ENCODE measurements around the gene ZIC2.
"Not testable (repeated sequence)": the region's sequence is repeated elsewhere in the genome, so short reads cannot be mapped to it uniquely, and the experiment has no call there.

The ZIC2 gene

GRCh38 chr13:99944102-99944501 is 37.5 kb upstream of the ZIC2 start:
- Histone ChIP-seq H3K4ac (ENCODE audit: low read depth, low read length) (no peak overlapping the region), H4K8ac (ENCODE audit: low read depth, low read length) (no peak overlapping the region), H3K79me1 (ENCODE audit: low read length) (no peaks in the 10 kb centered on the region), H4K5ac (ENCODE audit: low read length) (no peak overlapping the region), H3K27ac (ENCODE audit: low read depth, low read length) (no peak overlapping the region), H3K18ac (ENCODE audit: low read length) (no peak overlapping the region), H3K27me3 (ENCODE audit: insufficient read depth, low read length, poor library complexity) (no peaks in the 10 kb centered on the region), H3K4me2 (ENCODE audit: low read length) (no peak overlapping the region), H3K4me3 (ENCODE audit: low read length) (no peak overlapping the region), H2BK15ac (replicated peaks; ENCODE audit: low read depth) (no peak overlapping the region), H2AK5ac (ENCODE audit: low read length) (no peak overlapping the region), H2BK120ac (ENCODE audit: low read depth, low read length) (no peak overlapping the region), H3K36me3 (ENCODE audit: control insufficient read depth, insufficient read depth, low read length) (no peaks in the 10 kb centered on the region), H3K79me2 (ENCODE audit: control insufficient read depth, insufficient read depth, low read length) (no peaks in the 10 kb centered on the region), H3K4me1 (ENCODE audit: control insufficient read depth, low read depth, low read length) (no peaks in the 10 kb centered on the region), H3K9ac (ENCODE audit: low read length) (no peak overlapping the region), H3K56ac (ENCODE audit: low read length) (no peak overlapping the region), H2BK5ac (ENCODE audit: low read length) (no peak overlapping the region), H3K23ac (ENCODE audit: low read length) (no peak overlapping the region)
- no CpG with 5 or more reads among the region's 7 CpGs for WGBS (ENCODE audit: extremely low coverage, insufficient coverage, low lambda C conversion rate)
- DNase-seq = no peak

- H3K56ac ChIP-seq (ENCODE audit: low read length) = no peak overlapping the region
- no CpG with 5 or more reads among the region's 6 CpGs for WGBS (ENCODE audit: extremely low coverage, insufficient coverage, low lambda C conversion rate)
- no peak overlapping the region for H3K4me2 ChIP-seq (ENCODE audit: low read length)
- no peak overlapping the region for H2BK15ac ChIP-seq (replicated peaks; ENCODE audit: low read depth)
- H3K4me3 ChIP-seq (ENCODE audit: low read length) = no peak overlapping the region
- no peak overlapping the region for H2AK5ac ChIP-seq (ENCODE audit: low read length)
- no peaks in the 10 kb centered on the region for H3K27me3 ChIP-seq (ENCODE audit: insufficient read depth, low read length, poor library complexity)
- no peaks in the 10 kb centered on the region for H3K36me3 ChIP-seq (ENCODE audit: control insufficient read depth, insufficient read depth, low read length)
- H3K4ac ChIP-seq (ENCODE audit: low read depth, low read length) = no peak overlapping the region
- H2BK120ac ChIP-seq (ENCODE audit: low read depth, low read length) = no peak overlapping the region
- H4K5ac ChIP-seq (ENCODE audit: low read length) = no peak overlapping the region
- H2BK5ac ChIP-seq (ENCODE audit: low read length) = no peak overlapping the region
- no peaks in the 10 kb centered on the region for H3K79me2 ChIP-seq (ENCODE audit: control insufficient read depth, insufficient read depth, low read length)
- peaks cover 1% of the 10 kb centered on the region for H3K4me1 ChIP-seq (ENCODE audit: control insufficient read depth, low read depth, low read length)
- no peak overlapping the region for H4K8ac ChIP-seq (ENCODE audit: low read depth, low read length)
- no peak overlapping the region for H3K18ac ChIP-seq (ENCODE audit: low read length)
- no peak for DNase-seq
- no peak overlapping the region for H3K27ac ChIP-seq (ENCODE audit: low read depth, low read length)
- no peaks in the 10 kb centered on the region for H3K79me1 ChIP-seq (ENCODE audit: low read length)
- no peak overlapping the region for H3K9ac ChIP-seq (ENCODE audit: low read length)
- H3K23ac ChIP-seq (ENCODE audit: low read length) = no peak overlapping the region
These were observed 37.0 kb upstream of the ZIC2 start for GRCh38 chr13:99944606-99945005.

- H3K4me3 ChIP-seq (ENCODE audit: low read length); H3K4ac ChIP-seq (ENCODE audit: low read depth, low read length); H2BK15ac ChIP-seq (replicated peaks; ENCODE audit: low read depth); H3K4me2 ChIP-seq (ENCODE audit: low read length); H4K5ac ChIP-seq (ENCODE audit: low read length); H4K8ac ChIP-seq (ENCODE audit: low read depth, low read length); H3K27me3 ChIP-seq (ENCODE audit: insufficient read depth, low read length, poor library complexity); H3K9ac ChIP-seq (ENCODE audit: low read length); H3K18ac ChIP-seq (ENCODE audit: low read length); H3K79me2 ChIP-seq (ENCODE audit: control insufficient read depth, insufficient read depth, low read length); H2AK5ac ChIP-seq (ENCODE audit: low read length); H3K79me1 ChIP-seq (ENCODE audit: low read length); H2BK120ac ChIP-seq (ENCODE audit: low read depth, low read length); H3K56ac ChIP-seq (ENCODE audit: low read length); H3K23ac ChIP-seq (ENCODE audit: low read length); H3K36me3 ChIP-seq (ENCODE audit: control insufficient read depth, insufficient read depth, low read length); H2BK5ac ChIP-seq (ENCODE audit: low read length); H3K27ac ChIP-seq (ENCODE audit: low read depth, low read length); DNase-seq; H3K4me1 ChIP-seq (ENCODE audit: control insufficient read depth, low read depth, low read length): not testable (repeated sequence)
- no CpG with 5 or more reads among the region's 2 CpGs for WGBS (ENCODE audit: extremely low coverage, insufficient coverage, low lambda C conversion rate)
These were observed 36.1 kb upstream of the ZIC2 start for GRCh38 chr13:99945515-99945914.

- no peak overlapping the region for H3K4me3 ChIP-seq (ENCODE audit: low read length)
- DNase-seq = no peak
- H3K27ac ChIP-seq (ENCODE audit: low read depth, low read length) = no peak overlapping the region
- no peak overlapping the region for H2AK5ac ChIP-seq (ENCODE audit: low read length)
- H4K5ac ChIP-seq (ENCODE audit: low read length) = no peak overlapping the region
- H3K79me1 ChIP-seq (ENCODE audit: low read length) = no peaks in the 10 kb centered on the region
- no peak overlapping the region for H3K18ac ChIP-seq (ENCODE audit: low read length)
- no peak overlapping the region for H2BK5ac ChIP-seq (ENCODE audit: low read length)
- H4K8ac ChIP-seq (ENCODE audit: low read depth, low read length) = no peak overlapping the region
- WGBS (ENCODE audit: extremely low coverage, insufficient coverage, low lambda C conversion rate) = no CpG with 5 or more reads among the region's 2 CpGs
- H2BK120ac ChIP-seq (ENCODE audit: low read depth, low read length) = no peak overlapping the region
- H3K9ac ChIP-seq (ENCODE audit: low read length) = no peak overlapping the region
- H3K23ac ChIP-seq (ENCODE audit: low read length) = no peak overlapping the region
- H3K4me1 ChIP-seq (ENCODE audit: control insufficient read depth, low read depth, low read length) = peaks cover 2% of the 10 kb centered on the region
- no peaks in the 10 kb centered on the region for H3K27me3 ChIP-seq (ENCODE audit: insufficient read depth, low read length, poor library complexity)
- no peak overlapping the region for H3K4ac ChIP-seq (ENCODE audit: low read depth, low read length)
- no peak overlapping the region for H3K56ac ChIP-seq (ENCODE audit: low read length)
- no peaks in the 10 kb centered on the region for H3K79me2 ChIP-seq (ENCODE audit: control insufficient read depth, insufficient read depth, low read length)
- H3K4me2 ChIP-seq (ENCODE audit: low read length) = no peak overlapping the region
- H3K36me3 ChIP-seq (ENCODE audit: control insufficient read depth, insufficient read depth, low read length) = no peaks in the 10 kb centered on the region
- no peak overlapping the region for H2BK15ac ChIP-seq (replicated peaks; ENCODE audit: low read depth)
These were observed 33.9 kb upstream of the ZIC2 start for GRCh38 chr13:99947666-99948065.

- Histone ChIP-seq H3K56ac (ENCODE audit: low read length) (no peak overlapping the region), H3K27me3 (ENCODE audit: insufficient read depth, low read length, poor library complexity) (no peaks in the 10 kb centered on the region), H3K23ac (ENCODE audit: low read length) (no peak overlapping the region), H3K27ac (ENCODE audit: low read depth, low read length) (no peak overlapping the region), H3K9ac (ENCODE audit: low read length) (no peak overlapping the region), H2BK120ac (ENCODE audit: low read depth, low read length) (no peak overlapping the region), H4K8ac (ENCODE audit: low read depth, low read length) (no peak overlapping the region), H3K4me3 (ENCODE audit: low read length) (no peak overlapping the region), H2AK5ac (ENCODE audit: low read length) (no peak overlapping the region), H4K5ac (ENCODE audit: low read length) (no peak overlapping the region), H3K4ac (ENCODE audit: low read depth, low read length) (no peak overlapping the region), H3K79me2 (ENCODE audit: control insufficient read depth, insufficient read depth, low read length) (no peaks in the 10 kb centered on the region), H3K79me1 (ENCODE audit: low read length) (no peaks in the 10 kb centered on the region), H3K4me1 (ENCODE audit: control insufficient read depth, low read depth, low read length) (peaks cover 2% of the 10 kb centered on the region), H3K18ac (ENCODE audit: low read length) (no peak overlapping the region), H3K36me3 (ENCODE audit: control insufficient read depth, insufficient read depth, low read length) (no peaks in the 10 kb centered on the region), H3K4me2 (ENCODE audit: low read length) (no peak overlapping the region), H2BK5ac (ENCODE audit: low read length) (no peak overlapping the region), H2BK15ac (replicated peaks; ENCODE audit: low read depth) (no peak overlapping the region)
- DNase-seq = no peak
- no CpG with 5 or more reads among the region's 4 CpGs for WGBS (ENCODE audit: extremely low coverage, insufficient coverage, low lambda C conversion rate)
These were observed 33.2 kb upstream of the ZIC2 start for GRCh38 chr13:99948411-99948810.

- no peak overlapping the region for H3K9ac ChIP-seq (ENCODE audit: low read length)
- H2BK5ac ChIP-seq (ENCODE audit: low read length) = no peak overlapping the region
- no peak overlapping the region for H3K18ac ChIP-seq (ENCODE audit: low read length)
- H2AK5ac ChIP-seq (ENCODE audit: low read length) = no peak overlapping the region
- H3K23ac ChIP-seq (ENCODE audit: low read length) = no peak overlapping the region
- peaks cover 2% of the 10 kb centered on the region for H3K4me1 ChIP-seq (ENCODE audit: control insufficient read depth, low read depth, low read length)
- no peak overlapping the region for H4K5ac ChIP-seq (ENCODE audit: low read length)
- H3K4ac ChIP-seq (ENCODE audit: low read depth, low read length) = no peak overlapping the region
- H4K8ac ChIP-seq (ENCODE audit: low read depth, low read length) = no peak overlapping the region
- no peaks in the 10 kb centered on the region for H3K36me3 ChIP-seq (ENCODE audit: control insufficient read depth, insufficient read depth, low read length)
- no peak overlapping the region for H3K4me3 ChIP-seq (ENCODE audit: low read length)
- H2BK15ac ChIP-seq (replicated peaks; ENCODE audit: low read depth) = no peak overlapping the region
- H2BK120ac ChIP-seq (ENCODE audit: low read depth, low read length) = no peak overlapping the region
- no peak overlapping the region for H3K56ac ChIP-seq (ENCODE audit: low read length)
- WGBS (ENCODE audit: extremely low coverage, insufficient coverage, low lambda C conversion rate) = no CpG with 5 or more reads among the region's 10 CpGs
- no peak overlapping the region for H3K27ac ChIP-seq (ENCODE audit: low read depth, low read length)
- H3K4me2 ChIP-seq (ENCODE audit: low read length) = no peak overlapping the region
- no peaks in the 10 kb centered on the region for H3K79me1 ChIP-seq (ENCODE audit: low read length)
- H3K79me2 ChIP-seq (ENCODE audit: control insufficient read depth, insufficient read depth, low read length) = no peaks in the 10 kb centered on the region
- no peak for DNase-seq
- no peaks in the 10 kb centered on the region for H3K27me3 ChIP-seq (ENCODE audit: insufficient read depth, low read length, poor library complexity)
These were observed 32.5 kb upstream of the ZIC2 start for GRCh38 chr13:99948907-99949678.
